HG02588 (cell line): ENCODE data around the gene SH3BP5.

Experiments
- ATAC-seq: cut with Tn5 transposase; IDR thresholded peaks from one replicate; pipeline ENCODE4 v1.9.1; 2021; ENCODE audit warnings: mild to moderate bottlenecking, moderate library complexity; ENCODE audit not compliant: unreplicated experiment

SH3BP5 gene

DNA sequence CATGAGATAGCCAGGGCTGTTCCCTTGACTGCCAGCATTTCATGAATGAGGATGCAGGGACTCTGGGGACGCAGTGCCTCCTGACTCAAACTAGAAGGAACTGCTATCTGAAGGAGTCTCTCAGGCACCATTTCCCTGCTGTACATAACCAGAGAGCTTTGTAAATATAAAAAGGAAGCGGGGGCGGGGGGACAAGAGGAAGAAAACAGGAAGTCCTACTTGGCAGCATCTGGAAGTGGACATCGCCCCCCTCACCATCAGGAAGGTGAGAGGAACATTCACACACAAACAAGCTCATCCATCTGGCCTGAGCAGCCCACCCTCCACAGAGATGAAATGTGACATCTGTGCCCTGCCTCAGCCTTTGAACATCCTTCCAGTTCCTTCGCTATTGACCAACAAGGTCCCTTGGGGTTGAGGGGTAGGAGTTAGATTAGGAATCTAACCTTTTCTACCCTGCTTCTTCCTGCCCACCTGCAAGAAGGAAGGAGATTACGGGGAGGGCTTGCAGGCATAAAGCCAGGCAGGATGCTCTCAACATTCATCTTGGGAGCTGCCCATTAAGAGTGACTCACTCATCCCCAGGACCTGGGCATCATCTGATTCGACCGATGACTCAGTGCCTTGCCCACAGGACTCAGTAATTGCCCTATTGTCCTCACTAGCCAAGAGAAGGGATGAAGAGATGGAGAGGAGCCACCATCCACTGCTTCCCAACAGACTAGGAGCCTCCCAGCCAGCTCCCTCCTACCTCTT lies 31.9 kb downstream of the SH3BP5 start:
- no peak for ATAC-seq

DNA sequence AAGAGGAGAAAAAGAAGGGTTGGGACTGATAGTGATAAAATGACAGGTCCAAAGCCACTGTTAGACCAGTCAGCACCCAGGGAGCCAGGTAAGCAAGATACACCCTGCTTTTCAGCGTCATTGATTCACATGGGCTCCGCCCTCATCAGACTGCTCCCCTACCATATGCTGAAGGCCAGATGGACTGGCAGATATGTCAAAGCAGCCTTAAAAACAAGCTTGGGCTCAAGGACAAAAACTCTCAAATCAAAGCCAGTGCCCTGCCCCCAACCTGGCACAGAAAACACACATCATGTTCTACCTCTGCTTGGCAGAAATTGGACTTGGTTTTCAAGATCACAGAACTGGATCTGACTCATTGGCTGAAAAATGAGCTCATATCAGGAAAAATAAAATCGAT lies 33.4 kb downstream of the SH3BP5 start:
- no peak for ATAC-seq

DNA sequence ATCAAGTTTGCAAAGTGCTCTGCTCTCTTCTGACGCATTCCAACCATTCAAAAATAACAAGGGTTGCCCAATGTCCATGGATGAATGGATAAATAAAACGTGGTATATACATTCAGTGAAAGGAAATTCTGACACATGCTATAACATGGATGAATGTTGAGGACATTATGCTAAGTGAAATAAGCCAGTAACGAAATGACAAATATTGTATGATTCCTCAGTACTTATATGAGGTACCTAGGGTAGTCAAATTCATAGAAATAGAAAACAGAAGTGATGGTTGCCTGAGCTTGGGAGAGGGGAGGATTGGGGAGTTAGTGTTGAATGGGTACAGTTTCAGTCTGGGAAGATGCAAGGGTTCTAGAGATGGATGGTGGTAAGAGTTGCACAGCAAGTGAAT lies 33.9 kb downstream of the SH3BP5 start:
- no peak for ATAC-seq

DNA sequence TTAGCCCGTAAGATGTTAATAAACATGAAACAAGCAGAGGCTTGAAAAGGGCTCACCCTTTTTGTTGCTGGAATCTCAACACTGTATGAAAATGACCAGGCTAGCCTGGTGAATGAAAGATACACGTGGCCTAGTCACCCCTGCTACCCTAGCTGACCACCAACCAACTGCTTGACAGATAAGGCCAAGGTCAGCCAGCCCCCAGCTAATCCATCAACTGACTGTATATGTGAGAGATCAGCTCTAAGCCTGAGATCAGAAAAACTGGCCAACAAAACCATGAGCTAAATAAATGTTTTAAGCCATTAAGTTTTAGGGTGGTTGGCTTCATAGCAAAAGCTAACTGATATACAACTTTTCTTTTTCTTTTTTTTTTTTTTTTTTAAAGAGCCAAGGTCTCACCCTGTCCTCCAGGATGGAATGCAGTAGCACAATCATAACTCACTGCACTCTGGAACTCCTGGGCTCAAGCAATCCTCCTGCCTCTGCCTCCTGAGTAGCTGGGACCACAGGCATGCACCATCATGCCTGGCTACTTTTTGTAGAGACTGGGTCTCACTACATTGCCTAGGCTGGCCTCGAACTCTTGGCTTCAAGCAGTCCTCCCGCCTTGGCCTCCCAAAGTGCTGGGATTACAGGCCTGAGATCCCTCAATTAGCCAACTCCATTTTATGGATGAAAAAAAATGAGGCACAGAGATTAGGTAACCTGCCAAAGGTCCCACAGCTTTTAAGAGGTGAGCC lies 34.6 kb downstream of the SH3BP5 start:
- ATAC-seq, result no peak

DNA sequence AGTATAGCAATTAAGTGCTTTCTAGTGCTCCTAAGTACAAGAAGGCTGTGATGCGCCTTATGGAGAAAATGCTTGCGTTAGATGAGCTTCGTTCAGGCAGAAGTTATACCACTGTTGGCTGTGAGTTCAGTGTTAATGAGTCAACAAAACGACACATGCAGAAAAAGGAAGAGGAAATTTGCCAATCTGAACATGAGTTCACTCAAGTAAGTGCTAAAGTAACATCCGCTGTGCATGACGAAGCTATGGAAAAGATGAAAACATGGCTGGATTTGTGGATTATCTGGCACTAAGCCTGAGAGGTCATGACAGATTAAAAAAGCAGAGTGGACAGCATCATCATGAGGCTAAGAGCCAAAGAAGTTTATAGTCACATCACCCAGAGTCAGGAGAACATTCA lies 36.9 kb downstream of the SH3BP5 start:
- ATAC-seq, result no peak

DNA sequence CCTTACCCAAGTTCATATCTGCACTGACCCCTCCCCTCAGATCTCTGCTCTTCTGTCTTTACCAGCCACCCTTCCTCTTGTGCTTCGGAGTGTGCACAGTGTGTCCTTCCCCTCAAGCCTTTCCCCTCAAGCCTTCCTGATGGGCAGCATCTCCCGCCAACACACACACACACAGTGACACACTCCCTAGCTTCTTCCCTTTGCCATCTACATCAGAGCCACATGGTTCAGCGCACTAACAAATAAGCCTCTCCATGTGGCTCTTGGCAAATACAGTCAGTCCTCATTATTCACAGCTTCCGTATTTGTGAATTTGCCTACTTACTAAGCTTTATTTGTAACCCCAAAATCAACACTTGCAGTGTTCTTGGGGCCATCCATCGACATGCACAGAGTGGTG lies 37.5 kb downstream of the SH3BP5 start:
- no peak for ATAC-seq

DNA sequence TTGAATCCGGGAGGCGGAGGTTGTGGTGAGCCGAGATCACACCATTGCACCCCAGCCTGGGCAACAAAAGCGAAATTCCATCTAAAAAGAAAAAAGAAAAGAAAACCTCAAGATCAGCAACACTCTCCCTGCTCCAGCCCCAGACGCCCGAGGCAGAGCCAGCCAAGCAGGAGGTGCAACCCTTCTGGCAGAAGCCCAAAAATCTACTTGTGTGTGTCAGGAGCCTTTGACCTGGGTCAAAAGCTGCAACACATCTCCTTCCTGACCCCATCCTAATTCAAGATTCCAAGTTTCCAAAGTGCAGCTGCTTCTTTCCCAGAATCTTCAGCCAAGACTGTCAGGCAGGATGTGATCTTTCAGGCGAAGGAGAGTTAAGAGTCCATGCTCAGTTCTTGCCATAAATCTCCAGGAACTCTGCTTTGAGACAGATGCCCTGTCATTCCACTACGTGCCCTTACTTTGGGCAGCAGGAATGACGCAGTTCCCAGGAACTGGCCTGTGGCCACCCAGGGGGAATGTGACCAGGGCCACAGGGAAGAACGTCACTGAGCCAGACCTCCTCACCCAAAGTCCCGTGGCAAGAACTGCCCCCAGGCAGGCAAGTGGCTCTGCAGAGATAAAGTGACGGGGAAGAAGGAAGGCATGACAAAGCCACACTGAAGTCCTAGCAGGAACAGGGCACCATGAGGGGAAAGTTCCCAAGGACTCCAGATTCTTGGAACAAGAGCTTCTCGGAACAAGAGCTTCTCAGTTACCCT lies 39.4 kb downstream of the SH3BP5 start:
- ATAC-seq, result no peak

DNA sequence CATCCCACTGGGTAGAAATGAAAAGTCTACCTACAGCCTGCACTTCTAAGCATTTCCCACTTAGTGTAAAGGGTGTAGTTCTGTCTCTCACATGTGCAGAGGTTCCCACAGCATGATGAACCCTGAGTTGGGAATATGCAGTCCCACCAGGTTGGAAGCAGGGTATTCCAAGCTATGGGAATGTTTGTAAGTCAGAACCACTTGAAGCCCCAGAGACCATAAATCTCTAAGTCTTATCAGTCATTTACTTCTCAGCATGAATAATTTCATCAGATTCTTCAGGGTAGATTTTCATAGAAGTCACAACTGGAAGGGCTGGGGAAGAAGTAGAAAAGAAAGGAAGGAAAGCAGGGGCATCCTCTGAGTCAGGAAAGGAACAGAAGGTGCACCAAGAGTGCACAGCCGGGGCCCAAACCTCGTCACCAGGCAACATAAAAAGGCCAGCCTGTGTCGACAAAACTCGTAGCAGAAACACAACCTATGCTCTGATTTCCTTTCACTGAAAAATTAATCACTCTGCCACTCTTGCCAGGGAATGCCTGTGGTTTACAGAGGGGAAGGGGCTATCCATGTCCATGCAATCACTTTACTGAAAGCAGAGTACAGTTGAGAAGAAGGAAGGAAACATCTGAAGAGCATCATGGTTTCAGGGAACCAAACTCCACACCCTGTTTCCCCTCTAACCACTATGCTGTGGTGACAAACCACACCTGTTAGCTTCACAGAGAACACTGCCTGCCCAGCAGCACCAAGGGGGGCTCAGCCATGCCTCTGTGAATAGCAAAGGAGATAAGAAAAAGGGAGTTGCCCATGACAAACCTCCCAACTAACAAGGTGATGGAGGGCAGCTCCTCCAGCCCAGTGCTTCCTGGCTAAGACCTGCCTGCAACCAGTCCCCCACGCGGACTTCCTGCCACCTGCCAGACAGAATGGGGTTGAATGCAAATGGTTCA lies 40.5 kb downstream of the SH3BP5 start:
- ATAC-seq, result peak; percentile 87

DNA sequence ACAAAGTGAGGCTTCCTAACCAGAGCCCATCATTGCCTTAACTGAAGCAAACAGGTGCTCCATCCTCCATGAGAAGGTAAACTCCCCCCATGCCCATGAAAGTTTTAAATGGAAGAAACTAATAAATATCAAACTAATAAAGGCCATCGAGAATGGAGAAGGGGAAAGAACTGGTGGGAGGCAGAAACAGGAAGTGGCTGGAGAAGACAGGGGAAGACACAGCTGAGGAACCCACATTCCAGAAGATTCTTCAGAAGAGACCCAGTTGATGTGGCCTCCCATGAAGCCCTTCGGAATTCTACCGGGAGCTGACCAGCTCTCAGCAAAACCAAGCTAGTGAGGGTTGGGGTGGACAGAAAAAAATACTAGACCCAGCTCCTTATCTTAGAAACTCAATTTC lies 41.6 kb downstream of the SH3BP5 start:
- no peak for ATAC-seq

DNA sequence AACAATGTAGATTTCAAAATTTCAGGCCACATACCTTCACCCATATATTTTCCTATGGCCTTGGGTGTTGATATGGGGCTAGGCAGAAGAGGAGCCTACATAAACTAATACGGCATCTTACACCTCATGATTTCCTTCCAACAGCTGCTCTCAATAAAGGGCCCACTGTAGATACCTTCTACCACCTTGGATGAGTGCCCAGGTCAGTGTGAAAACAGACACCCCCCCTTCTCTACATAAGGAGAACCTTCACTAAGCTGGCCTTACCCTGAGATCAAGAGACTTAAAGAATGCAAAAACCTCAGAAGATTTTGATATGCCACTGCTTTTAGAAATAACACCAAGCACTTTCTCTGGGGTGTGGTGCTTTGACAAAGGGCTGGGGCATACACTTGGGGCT lies 42.7 kb downstream of the SH3BP5 start:
- ATAC-seq, result no peak

DNA sequence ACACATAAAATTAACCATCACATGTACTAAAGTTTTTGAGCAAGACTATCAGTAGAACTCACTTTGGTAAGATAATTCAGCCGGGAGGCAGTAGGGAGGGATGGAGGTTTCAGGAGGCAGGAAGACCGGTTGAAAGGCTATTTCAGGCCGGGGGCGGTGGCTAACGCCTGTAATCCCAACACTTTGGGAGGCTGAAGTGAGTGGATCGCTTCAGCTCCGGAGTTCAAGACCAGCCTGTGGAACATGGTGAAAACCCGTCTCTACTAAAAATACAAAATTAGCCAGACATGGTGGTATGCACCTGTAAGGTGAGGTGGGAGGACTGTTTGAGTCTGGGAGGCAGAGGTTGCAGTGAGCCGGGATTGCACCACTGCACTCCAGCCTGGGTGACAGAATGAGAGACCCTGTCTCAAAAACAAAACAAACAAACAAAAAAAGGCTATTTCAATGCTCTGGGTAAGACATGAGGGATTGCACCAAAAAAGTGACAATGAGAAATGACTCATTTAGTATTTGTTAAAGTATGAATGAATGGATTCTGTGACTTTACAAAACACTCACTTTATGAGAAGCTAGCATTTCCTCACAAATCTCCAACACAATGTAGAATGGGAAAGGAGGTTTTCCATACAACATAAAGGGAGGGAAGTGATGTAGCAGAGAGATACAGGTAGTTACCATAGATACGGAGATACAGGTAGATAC lies 43.9 kb downstream of the SH3BP5 start:
- no peak for ATAC-seq

DNA sequence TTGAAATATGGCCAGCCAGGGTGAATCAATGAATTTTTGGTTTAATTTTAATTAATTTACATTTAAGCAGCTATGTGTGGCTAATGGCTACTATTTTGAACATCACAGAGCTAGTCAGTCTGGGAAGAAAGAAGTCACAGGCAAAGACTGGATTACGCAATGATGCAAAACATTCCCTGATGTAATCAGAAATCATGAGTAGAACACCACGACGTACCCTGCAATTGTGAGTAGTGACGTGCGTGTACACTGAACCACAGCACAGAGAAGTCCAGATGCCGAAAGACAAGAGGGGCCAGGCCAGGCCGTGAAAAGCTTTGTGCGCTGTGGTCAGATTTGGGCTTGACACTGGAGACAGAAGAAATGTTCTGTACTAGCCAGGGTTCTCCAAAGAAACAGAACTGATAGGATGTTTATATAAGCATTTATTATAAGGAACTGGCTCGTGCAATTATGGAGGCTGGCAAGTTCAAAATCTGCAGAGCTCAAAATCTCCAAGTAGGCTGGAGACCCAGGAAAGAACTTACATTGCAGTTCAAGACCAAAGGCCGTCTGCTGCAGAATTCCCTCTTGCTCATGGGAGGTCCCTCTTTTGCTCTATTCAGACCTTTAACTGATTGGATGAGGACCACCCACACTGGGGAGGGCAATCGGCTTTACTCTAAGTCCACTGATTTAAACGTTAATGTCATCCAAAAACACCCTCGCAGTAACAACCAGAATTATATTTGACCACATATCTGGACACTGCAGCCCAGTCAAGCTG lies 44.6 kb downstream of the SH3BP5 start:
- ATAC-seq, result no peak

DNA sequence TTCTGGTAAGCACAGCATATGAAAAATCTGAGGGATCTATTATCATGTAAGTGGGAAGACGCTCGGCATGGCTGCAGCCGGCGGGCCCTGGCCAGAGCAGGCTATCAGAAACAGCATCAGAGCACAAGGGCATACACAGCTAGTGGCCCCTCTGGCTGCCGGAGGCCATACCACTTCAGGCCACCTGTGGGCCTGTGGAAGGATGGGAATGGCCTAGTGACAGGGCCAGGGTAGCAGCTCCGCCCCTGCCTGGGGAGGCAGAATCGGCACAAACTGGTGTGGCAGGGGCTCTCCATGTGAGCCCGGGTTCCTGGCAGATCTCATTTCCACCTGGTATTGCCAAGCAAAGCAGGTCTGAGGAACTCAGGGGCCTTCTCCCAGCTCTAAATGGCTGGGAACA lies 46.4 kb downstream of the SH3BP5 start:
- ATAC-seq, result no peak

DNA sequence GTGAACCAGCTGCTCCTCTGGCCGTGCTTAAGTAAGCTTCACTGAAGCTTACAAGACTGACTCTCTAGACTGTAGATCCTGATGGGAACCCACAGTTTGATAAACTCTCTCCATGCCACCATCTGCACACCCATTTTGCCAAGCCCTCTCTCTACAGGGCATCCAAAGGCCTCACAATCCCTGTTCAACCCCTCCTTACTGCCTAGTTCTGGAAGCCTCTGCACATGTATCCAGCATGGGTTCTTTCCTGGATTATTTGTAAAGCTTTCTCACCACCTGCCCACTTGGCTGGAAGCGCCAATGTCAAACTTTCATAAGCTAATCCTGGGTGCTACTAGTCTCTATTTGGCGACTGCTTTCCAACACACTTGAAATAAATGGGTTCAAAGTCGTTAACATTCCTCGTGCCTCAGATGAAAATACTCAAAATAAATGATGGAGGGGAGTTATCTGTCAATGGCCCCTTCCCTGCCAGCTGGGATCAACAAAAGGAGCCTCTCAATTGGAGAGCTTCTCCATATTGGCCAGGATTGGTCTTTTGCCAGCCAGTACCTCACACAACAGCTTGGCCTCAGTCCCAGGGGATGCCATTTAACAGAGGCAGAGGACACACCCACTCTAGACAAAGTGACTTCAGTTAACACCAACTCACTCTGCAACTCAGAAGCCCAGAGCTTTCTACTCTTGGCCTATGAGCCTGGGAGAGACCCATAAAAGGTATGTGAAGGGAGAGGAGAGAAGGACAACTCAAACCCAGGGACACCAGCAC lies 48.1 kb downstream of the SH3BP5 start:
- peak; percentile 14 for ATAC-seq

DNA sequence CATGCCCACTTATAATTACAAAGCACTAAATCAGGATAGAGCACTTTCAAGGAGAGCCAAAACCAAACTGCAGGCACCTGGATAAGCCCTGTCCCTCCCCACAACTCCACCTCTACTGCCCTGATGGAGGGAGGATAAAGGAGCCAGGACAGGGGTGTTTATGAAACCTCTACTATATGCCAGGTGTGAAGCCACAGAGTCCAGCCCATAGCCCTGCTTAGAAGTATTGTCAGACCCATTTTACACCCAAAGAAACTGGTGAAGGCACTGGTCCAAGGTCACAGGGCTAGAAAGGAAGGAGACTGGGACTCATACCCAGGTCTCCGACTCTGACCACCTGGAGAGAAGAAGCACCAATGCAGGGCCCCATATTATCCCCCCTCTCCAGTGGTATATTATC lies 48.7 kb downstream of the SH3BP5 start:
- ATAC-seq, result peak; percentile 48

DNA sequence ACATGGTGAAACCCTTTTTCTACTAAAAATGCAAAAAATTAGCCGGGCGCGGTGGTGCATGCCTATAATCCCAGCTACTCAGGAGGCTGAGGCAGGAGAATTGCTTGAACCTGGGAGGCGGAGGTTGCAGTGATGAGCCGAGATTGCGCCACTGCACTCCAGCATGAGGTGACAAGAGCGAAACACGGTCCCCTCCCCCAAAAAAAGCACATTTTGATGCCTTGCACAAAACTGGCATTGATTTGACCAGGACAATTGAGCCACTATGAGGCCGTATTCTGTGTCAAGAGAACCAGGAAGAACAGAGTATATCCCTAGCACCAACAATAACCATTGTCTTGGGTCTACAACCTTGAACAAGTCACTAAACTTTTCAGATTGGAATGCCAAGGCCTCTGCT lies 50.6 kb downstream of the SH3BP5 start:
- ATAC-seq, result no peak

DNA sequence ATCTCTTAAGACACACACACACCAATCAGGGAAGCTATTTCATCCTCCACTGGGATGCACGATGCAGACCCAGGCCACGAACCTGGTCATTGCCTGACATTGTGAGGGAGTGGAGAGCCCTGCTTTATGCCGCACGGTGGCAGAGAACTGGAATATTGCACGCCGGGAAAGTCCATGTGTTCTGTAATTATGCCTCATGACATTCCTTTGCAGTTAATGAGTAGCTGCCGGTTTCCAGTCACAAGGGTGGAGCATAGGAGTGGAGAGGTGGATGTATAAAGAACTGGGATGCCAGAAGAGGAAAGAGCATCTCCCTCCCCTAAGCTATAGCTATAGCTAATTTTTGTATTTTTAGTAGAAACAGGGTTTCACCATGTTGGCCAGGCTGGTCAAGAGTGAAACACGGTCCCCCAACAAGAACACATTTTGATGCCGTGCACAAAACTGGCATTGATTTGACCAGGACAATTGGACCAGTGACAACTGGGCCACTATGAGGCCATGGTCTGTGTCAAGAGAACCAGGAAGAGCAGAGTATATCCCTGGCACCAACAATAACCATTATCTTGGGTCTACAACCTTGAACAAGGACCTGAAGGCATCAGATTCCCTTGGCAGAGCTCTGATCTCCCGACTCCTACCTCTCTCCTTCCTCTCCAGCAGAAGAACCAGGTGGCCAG lies 51.4 kb downstream of the SH3BP5 start:
- no peak for ATAC-seq
